GM19324 (cell line): Measurements from ENCODE around the gene TBC1D17.

Experiments used
- ATAC-seq: cut with Tn5 transposase; IDR thresholded peaks from one replicate; pipeline ENCODE4 v1.9.1; 2021; ENCODE audit warnings: mild to moderate bottlenecking, moderate library complexity; ENCODE audit not compliant: unreplicated experiment, low FRiP score

TBC1D17 gene

DNA sequence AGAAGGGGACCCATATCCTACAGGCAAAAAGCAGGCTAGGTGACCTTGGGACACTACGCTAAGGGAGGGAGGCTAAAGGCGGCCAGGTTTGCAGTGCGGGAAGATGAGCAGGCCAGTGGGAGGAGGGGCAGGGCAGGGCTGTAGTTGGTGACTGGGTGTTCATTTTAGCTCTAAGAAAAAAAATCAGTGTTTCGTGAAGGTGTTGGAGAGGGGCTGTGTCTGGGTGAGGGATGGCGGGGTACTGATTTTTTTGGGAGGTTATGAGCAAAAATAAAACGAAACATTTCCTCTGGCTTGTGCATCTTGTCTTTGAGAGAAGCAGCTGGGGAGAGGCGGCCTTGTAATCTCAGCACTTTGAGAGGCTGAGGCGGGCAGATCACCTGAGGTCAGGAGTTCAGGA is 56.1 kb downstream of the TBC1D17 start:
- ATAC-seq: no peak

DNA sequence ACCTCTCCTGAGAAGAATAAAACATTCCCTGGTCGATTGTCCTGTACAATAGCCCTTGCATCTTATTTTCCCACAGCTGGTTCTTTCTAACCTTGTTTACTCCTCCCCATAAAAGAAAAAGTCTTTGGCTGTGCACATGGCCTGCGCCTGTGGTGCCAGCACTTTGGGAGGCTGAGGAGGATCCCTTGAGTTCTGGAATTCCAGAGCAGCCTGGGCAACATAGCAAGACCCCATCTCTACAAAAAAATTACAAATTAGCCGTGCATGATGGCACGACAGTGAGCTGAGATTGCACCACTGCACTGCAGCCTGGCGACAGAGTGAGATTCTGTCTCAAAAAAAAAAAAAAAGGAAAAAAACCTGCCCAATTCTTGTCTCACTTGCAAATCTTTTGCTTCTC is 59.0 kb downstream of the TBC1D17 start:
- ATAC-seq: no peak

DNA sequence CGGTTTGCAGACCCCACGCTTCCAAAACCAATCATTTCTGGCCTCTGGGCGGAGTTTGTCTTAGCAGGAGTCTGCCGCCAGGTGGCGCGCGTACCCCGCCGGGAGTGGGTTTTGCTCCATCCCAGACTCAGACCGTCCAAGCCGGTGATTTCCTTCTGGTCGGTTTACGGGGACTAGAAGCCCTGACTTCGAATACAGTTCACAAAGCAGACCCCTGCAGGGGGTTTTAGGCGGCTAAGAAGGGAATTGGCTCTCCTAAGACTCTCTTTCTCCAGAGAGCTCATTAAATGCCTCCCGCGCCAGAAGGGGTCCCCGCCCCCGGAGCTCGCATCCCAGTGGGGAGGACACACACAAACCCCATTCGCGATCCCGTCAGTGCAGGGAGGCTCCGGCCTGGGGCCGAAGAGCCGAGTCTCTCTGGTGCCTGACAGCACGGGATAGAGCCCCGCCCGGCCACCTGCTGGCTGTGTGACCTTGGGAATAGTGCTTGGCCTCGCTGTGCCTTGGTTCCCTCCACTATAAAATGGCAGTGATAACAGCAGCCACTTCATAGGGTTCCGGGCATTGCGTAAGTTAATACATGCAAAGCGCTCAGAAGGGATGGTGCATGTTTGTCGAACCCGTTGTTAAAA is 60.4 kb downstream of the TBC1D17 start:
- ATAC-seq: peak; percentile 54
